Loucy (cell line): ENCODE measurements around the gene FGF19.

Experiments
- H2AFZ ChIP-seq: fragments of 200-600 bp; sonication (generic); 2 replicates; pipeline ENCODE4 v1.6.0; 2016; ENCODE audit warnings: antibody characterized with exemption, mild to moderate bottlenecking, low read length, moderate library complexity
- H3F3A ChIP-seq: fragments of 200-600 bp; 2 replicates; pipeline ENCODE4 v1.6.0; 2016; ENCODE audit warnings: antibody characterized with exemption, low read depth, mild to moderate bottlenecking
- H3K27me3 ChIP-seq: fragments of 200-600 bp; sonication (generic); 2 replicates; pipeline ENCODE4 v1.6.1; 2014; ENCODE audit warnings: low read length, mild to moderate bottlenecking; ENCODE audit not compliant: insufficient read depth, poor library complexity, severe bottlenecking
- H3K36me3 ChIP-seq: fragments of 200-600 bp; sonication (generic); 2 replicates; pipeline ENCODE4 v1.6.1; 2016; ENCODE audit warnings: low read length; ENCODE audit not compliant: insufficient read depth
- H3K4me1 ChIP-seq: fragments of 200-600 bp; sonication (generic); 2 replicates; pipeline ENCODE4 v1.5.1; 2014; ENCODE audit warnings: low read length, mild to moderate bottlenecking; ENCODE audit not compliant: insufficient read depth, poor library complexity, severe bottlenecking
- H3K4me2 ChIP-seq: fragments of 200-600 bp; sonication (generic); 2 replicates; pipeline ENCODE4 v1.6.0; 2014; ENCODE audit warnings: antibody characterized with exemption, low read length, low read depth, mild to moderate bottlenecking; ENCODE audit not compliant: poor library complexity, severe bottlenecking
- H3K4me3 ChIP-seq: fragments of 200-600 bp; sonication (generic); 2 replicates; pipeline ENCODE4 v1.5.1; 2014; ENCODE audit warnings: low read length, mild to moderate bottlenecking, mixed read lengths; ENCODE audit not compliant: poor library complexity, severe bottlenecking
- H3K79me2 ChIP-seq: fragments of 200-600 bp; sonication (generic); 2 replicates; pipeline ENCODE4 v1.6.1; 2014; ENCODE audit warnings: low read length; ENCODE audit not compliant: insufficient read depth
- H3K9ac ChIP-seq: fragments of 200-600 bp; sonication (generic); 2 replicates; pipeline ENCODE4 v1.6.0; 2014; ENCODE audit warnings: mild to moderate bottlenecking, low read depth, low read length, moderate library complexity; ENCODE audit not compliant: poor library complexity, severe bottlenecking
- H3K9me2 ChIP-seq: fragments of 200-600 bp; sonication (generic); replicated peaks from 2 replicates; pipeline ENCODE4 v1.6.1; 2016; ENCODE audit warnings: low read depth, low read length, mixed read lengths
- H3K9me3 ChIP-seq: fragments of 200-600 bp; sonication (generic); 2 replicates; pipeline ENCODE4 v1.6.1; 2014; ENCODE audit warnings: mild to moderate bottlenecking, antibody characterized with exemption, low read length, low read depth; ENCODE audit not compliant: insufficient read depth
- H4K20me1 ChIP-seq: fragments of 200-600 bp; sonication (generic); 2 replicates; pipeline ENCODE4 v1.6.0; 2014; ENCODE audit warnings: antibody characterized with exemption, low read length, mild to moderate bottlenecking; ENCODE audit not compliant: insufficient read depth, poor library complexity, severe bottlenecking
- CTCF ChIP-seq: fragments of 200-600 bp; sonication (generic); conservative IDR thresholded peaks from 2 replicates; pipeline ENCODE4 v1.5.1; 2014; ENCODE audit warnings: mild to moderate bottlenecking, antibody characterized with exemption, low read length
- EZH2phosphoT487 ChIP-seq: fragments of 200-600 bp; IDR thresholded peaks from 2 replicates; pipeline ENCODE4 v1.6.1; 2018; ENCODE audit warnings: antibody characterized with exemption, mild to moderate bottlenecking, moderate library complexity, borderline replicate concordance

FGF19 gene

DNA sequence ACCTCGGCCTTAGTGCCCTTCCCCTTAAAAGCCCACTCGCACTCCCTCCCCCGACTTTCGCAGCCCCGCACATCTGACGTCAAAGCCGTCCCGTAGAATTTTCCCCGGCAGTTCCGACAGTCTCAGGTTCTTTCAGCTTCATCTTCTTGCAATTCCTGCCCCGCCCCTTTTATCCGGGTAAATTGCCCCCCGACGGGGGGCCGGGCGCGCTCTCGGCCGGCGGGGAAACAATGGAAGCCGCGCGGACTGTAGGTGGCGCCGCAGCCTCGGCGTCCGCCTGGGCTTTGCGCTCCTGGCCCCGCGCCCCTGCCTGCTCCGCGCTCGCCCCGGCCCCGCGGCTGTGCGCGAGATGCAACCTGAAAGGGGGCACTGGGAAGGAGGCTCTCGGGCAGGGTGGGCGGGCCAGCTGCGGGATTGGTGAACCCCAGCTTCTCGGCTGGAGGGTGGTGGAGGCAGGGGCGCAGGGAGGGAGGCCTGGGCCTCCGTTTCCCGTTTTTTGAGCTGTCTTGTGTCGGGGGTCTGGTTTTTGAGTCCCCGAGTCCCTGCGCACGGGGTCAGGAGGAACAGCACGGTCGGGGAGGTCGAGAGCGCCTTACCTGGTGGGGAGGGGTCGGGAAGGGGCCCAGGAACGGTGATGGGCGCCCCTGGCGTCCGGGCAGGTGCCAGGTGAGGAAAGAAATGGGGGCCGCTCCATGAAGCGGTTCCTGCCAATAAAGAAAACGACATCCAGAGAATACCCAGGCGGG lies 859 bp upstream of the FGF19 start:
- Histone ChIP-seq H3K9ac (no peak overlapping the region), H2AFZ (no peak overlapping the region), H3K79me2 (no peaks in the 10 kb centered on the region), H3K4me1 (peaks cover 4% of the 10 kb centered on the region), H3K27me3 (no peaks in the 10 kb centered on the region), H3K9me3 (no peaks in the 10 kb centered on the region), H3K36me3 (no peaks in the 10 kb centered on the region), H3K9me2 (no peaks in the 10 kb centered on the region), H3F3A (no peaks in the 10 kb centered on the region), H3K4me2 (peak overlapping the region; percentile 79), H3K4me3 (no peak overlapping the region), H4K20me1 (no peaks in the 10 kb centered on the region)
- no peak for TF ChIP-seq EZH2phosphoT487
- TF ChIP-seq CTCF, result no peak

DNA sequence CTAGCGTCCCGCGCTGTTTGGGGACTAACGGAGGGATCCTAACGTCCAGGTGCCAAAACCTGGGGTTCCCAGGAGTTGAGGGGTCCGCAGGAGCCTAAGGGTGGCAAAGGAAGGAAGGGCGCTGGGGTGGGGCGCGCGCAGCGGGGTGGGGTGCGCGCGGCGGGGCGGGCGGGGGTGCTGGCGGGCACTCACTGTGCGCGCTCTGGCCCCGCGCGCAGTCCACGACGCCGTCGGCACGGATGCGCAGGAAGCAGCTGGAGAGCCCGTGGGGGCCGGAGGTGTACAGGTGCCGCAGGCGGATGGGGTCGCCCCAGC lies 412 bp downstream of the FGF19 start:
- Histone ChIP-seq H3K4me2 (no peak overlapping the region), H3K4me3 (no peak overlapping the region)

GRCh38 chr11:69702769-69703452 lies 911 bp downstream of the FGF19 start:
- H3K4me1 ChIP-seq, result peaks cover 4% of the 10 kb centered on the region
- H3K36me3 ChIP-seq, result no peaks in the 10 kb centered on the region
- no peaks in the 10 kb centered on the region for H4K20me1 ChIP-seq
- no peaks in the 10 kb centered on the region for H3K9me3 ChIP-seq
- H3K4me2 ChIP-seq, result peak overlapping the region; percentile 37
- no peak overlapping the region for H3K4me3 ChIP-seq
- H3K27me3 ChIP-seq, result no peaks in the 10 kb centered on the region
- no peaks in the 10 kb centered on the region for H3K79me2 ChIP-seq
- H3F3A ChIP-seq, result no peaks in the 10 kb centered on the region
- TF ChIP-seq CTCF, result no peak
- no peak for TF ChIP-seq EZH2phosphoT487
- H3K9me2 ChIP-seq, result no peaks in the 10 kb centered on the region
- H2AFZ ChIP-seq, result no peak overlapping the region
- no peak overlapping the region for H3K9ac ChIP-seq

More for the DNA sequence above, 412 bp downstream of the FGF19 start:
- no peaks in the 10 kb centered on the region for H3F3A ChIP-seq
- H3K79me2 ChIP-seq, result no peaks in the 10 kb centered on the region
- H3K36me3 ChIP-seq, result no peaks in the 10 kb centered on the region
- no peaks in the 10 kb centered on the region for H3K27me3 ChIP-seq
- no peaks in the 10 kb centered on the region for H4K20me1 ChIP-seq
- no peak overlapping the region for H3K9ac ChIP-seq
- no peak overlapping the region for H2AFZ ChIP-seq
- TF ChIP-seq EZH2phosphoT487 (no peak), CTCF (no peak)
- H3K9me2 ChIP-seq, result no peaks in the 10 kb centered on the region
- peaks cover 4% of the 10 kb centered on the region for H3K4me1 ChIP-seq
- H3K9me3 ChIP-seq, result no peaks in the 10 kb centered on the region
